Measurements from ENCODE around the gene LSM7. TPM values are rescaled to one million over a fixed set of nuclear protein-coding genes. Genes with fewer than 3 reads are reported as not detected.

The LSM7 gene
- total RNA-seq, 1 experiment from 2014 or later = 282 TPM

DNA sequence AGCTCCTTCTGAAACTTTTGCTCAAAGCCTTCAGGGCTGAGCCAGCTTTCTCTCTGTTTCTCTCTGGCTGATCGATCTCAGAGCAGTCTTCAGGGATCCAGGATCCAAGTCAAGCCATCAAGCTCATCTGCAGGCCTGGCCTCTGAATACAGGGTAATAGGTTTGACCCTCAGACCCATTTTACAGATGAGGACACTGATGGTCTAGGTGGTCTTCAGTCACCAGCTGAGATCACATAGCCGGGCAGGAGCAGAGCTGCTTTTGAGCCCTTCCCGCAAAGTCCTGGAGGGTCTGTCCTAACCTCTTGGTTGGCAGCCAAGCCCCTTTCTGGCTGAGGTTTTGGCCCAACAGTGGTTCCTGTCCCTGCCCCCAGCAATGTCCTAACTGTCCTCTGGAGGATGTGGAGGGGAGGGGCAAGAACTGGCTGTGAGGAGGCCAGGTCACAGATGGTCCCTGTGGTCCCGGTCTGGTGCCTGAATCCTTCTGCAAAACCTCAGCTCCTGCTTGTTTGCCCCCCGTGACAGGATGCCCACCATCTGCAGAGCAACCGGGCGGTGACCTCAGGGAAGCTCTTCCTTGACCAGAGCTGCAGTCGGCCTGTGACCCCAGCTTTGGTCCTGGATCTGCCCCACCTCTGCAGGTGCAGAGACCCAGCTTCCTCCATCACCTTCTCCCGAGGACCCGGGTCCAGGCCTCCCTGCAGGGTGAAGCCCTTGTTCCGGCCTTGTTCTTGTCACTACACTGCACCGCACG lies 40.6 kb downstream of the LSM7 start:
- Histone ChIP-seq H4K20me1 (ENCODE audit: low read length) (no peaks in the 10 kb centered on the region), H3K4me2 (ENCODE audit: low read length) (no peak overlapping the region), H2AFZ (ENCODE audit: low read length) (no peak overlapping the region), H3K9me2 (replicated peaks; ENCODE audit: low read length) (no peaks in the 10 kb centered on the region), H3K9me3 (ENCODE audit: low read length) (no peaks in the 10 kb centered on the region), H3K79me2 (ENCODE audit: low read length) (no peaks in the 10 kb centered on the region), H3K4me1 (ENCODE audit: insufficient read depth, low read length) (no peaks in the 10 kb centered on the region), H3K36me3 (ENCODE audit: low read depth, low read length) (no peaks in the 10 kb centered on the region), H3K9ac (ENCODE audit: low read length) (no peak overlapping the region), H3K4me3 (ENCODE audit: low read length) (no peak overlapping the region), H3F3A (ENCODE audit: low read length, unreplicated experiment) (no peaks in the 10 kb centered on the region), H3K27me3 (ENCODE audit: low read length) (peaks cover 21% of the 10 kb centered on the region), H3K27ac (ENCODE audit: low read length) (no peak overlapping the region)
- DNase-seq = no peak
- no peak for ATAC-seq
- CTCF ChIA-PET = no interaction called here
- BruUV-seq (replicated peaks) = no TSS peak
- intact Hi-C loops (cut with micrococcal nuclease) = no loop called here
- POLR2A ChIA-PET (ENCODE audit: unreplicated experiment) = no interaction called here
- TF ChIP-seq EZH2phosphoT487 (IDR thresholded peaks at IDR 0.05; ENCODE audit: borderline replicate concordance, low read length) (no peak), EZH2 (IDR thresholded peaks at IDR 0.05; ENCODE audit: low read length, unreplicated experiment) (no peak)
- TF ChIP-seq, protein P1, sequence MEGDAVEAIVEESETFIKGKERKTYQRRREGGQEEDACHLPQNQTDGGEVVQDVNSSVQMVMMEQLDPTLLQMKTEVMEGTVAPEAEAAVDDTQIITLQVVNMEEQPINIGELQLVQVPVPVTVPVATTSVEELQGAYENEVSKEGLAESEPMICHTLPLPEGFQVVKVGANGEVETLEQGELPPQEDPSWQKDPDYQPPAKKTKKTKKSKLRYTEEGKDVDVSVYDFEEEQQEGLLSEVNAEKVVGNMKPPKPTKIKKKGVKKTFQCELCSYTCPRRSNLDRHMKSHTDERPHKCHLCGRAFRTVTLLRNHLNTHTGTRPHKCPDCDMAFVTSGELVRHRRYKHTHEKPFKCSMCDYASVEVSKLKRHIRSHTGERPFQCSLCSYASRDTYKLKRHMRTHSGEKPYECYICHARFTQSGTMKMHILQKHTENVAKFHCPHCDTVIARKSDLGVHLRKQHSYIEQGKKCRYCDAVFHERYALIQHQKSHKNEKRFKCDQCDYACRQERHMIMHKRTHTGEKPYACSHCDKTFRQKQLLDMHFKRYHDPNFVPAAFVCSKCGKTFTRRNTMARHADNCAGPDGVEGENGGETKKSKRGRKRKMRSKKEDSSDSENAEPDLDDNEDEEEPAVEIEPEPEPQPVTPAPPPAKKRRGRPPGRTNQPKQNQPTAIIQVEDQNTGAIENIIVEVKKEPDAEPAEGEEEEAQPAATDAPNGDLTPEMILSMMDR (conservative IDR thresholded peaks at IDR 0.05; ENCODE audit: low read depth, low read length) = no peak

DNA sequence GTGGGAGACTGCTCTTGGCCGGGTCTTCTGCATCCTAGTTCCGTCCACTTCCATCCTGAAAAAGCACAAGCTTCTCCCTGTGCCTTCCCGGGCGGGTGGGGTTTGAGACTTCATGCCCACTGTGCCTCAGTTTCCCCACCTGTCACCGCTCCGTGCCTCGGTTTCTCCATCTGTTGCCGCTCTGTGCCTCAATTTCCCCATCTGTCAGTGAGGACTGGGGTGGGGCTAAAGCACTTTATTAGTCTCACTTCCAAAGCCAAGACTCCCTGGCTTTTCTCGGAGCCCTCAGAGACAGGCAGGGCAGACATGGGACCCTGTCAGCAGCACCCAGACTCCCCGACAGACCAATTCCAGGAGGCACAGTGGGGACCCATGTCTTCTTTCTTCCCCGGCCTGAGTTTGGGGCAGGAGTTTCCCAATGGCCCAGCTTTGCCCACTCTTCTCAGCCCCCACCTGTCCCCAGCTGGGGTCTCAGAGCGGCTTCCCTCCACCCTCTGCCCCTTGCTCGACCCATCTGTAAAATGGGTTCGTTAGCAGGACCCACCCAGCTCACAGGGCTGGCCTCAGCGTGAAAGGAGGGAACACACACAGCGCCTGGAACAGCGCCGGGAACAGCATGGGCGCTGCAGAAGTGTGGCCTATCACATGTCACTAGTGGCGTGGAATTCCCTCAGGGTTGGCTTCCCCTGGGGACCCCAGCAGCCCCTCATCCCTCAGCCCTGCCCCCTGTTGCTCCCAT lies 41.8 kb downstream of the LSM7 start:
- Histone ChIP-seq H3K27ac (ENCODE audit: low read length) (no peak overlapping the region), H2AFZ (ENCODE audit: low read length) (no peak overlapping the region), H3K9ac (ENCODE audit: low read length) (no peak overlapping the region), H3K9me3 (ENCODE audit: low read length) (no peaks in the 10 kb centered on the region), H3K4me1 (ENCODE audit: insufficient read depth, low read length) (no peaks in the 10 kb centered on the region), H3K4me2 (ENCODE audit: low read length) (no peak overlapping the region), H4K20me1 (ENCODE audit: low read length) (no peaks in the 10 kb centered on the region), H3K79me2 (ENCODE audit: low read length) (no peaks in the 10 kb centered on the region), H3K4me3 (ENCODE audit: low read length) (no peak overlapping the region), H3F3A (ENCODE audit: low read length, unreplicated experiment) (no peaks in the 10 kb centered on the region), H3K9me2 (replicated peaks; ENCODE audit: low read length) (no peaks in the 10 kb centered on the region), H3K36me3 (ENCODE audit: low read depth, low read length) (no peaks in the 10 kb centered on the region), H3K27me3 (ENCODE audit: low read length) (peaks cover 21% of the 10 kb centered on the region)
- no peak for ATAC-seq
- POLR2A ChIA-PET (ENCODE audit: unreplicated experiment) = no interaction called here
- TF ChIP-seq, protein P1 (conservative IDR thresholded peaks at IDR 0.05; ENCODE audit: low read depth, low read length) = no peak
- TF ChIP-seq EZH2phosphoT487 (IDR thresholded peaks at IDR 0.05; ENCODE audit: borderline replicate concordance, low read length) = no peak
- no peak for TF ChIP-seq EZH2 (IDR thresholded peaks at IDR 0.05; ENCODE audit: low read length, unreplicated experiment)
- CTCF ChIA-PET = no interaction called here
- no peak for DNase-seq
- no TSS peak for BruUV-seq (replicated peaks)
- intact Hi-C loops (cut with micrococcal nuclease) = no loop called here

Data from PC-3 (cell line).